ENCODE measurements around the gene ITGAD. TPM values are rescaled to one million over a fixed set of nuclear protein-coding genes. Genes with fewer than 3 reads are reported as not detected.

ITGAD gene
- total and polyA plus RNA-seq, 2 donors from 2014 or later = 0.13 TPM; not detected in 1

GRCh38 chr16:31423801-31424200 is 30.7 kb downstream of the ITGAD start:
- intact Hi-C loops (cut with DNase I) = no loop called here
- FAIRE-seq = no peak
- TF ChIP-seq CTCF (IDR thresholded peaks at IDR 0.05; ENCODE audit: borderline replicate concordance, extremely low read depth, insufficient read depth) = no peak

DNA sequence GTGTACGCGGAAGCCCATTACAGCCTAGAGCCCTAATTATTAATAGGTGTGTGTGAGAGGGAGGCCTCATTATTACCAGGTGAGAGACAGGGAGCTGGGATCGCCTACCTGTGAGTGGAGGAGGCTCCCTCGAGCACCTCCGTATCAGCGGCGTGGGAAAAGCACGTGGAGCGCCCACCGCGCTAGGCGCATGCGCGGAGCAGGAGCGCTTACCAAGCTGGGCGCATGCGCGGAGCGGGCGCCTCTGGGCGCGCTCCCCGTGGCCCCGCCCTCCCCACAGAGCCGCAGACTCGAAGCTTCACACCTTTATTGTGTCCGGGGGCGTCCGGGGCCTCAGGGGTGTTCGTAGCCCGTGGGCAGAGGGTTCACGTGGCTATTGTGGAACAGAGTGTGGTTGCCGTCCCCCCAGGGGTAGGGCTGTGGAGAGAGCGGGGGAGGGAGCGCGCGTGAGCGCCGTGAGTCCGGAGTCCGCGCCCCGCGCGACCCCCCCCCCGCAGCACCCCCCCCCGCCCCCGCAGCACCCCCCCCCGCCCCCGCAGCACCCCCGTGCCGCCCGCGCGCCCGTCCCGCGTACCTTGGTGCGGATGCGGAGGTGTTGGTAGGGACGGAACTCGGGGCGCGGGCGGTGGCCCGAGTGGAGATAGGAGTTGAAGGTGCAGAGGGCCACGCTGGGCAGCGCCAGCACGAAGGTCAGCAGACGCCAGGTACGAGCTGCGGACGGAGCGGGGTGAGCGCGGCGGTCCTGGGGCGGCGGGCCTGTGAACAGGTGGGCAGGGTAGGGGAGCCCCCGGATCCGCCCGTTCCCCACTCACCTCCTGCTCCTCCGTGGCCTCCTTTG is 34.5 kb downstream of the ITGAD start:
- no peak for TF ChIP-seq CTCF (IDR thresholded peaks at IDR 0.05; ENCODE audit: borderline replicate concordance, extremely low read depth, insufficient read depth)
- Histone ChIP-seq H3K9me3 (ENCODE audit: control insufficient read depth in 2 of 3, insufficient read depth in 1 of 3, low read length in 3 of 3) (no peaks in the 10 kb centered on the region), H3K4me1 (ENCODE audit: control insufficient read depth in 2 of 3, insufficient read depth in 2 of 3, low read depth in 1 of 3, low read length in 3 of 3) (peaks cover 0 to 2% (median 0%) of the 10 kb centered on the region in 3 donors), H3K36me3 (ENCODE audit: control insufficient read depth in 2 of 3, insufficient read depth in 3 of 3, low read length in 3 of 3) (no peaks in the 10 kb centered on the region), H3K9ac (ENCODE audit: low read length in 3 of 3) (no peak overlapping the region), H3K27ac (ENCODE audit: low read depth in 2 of 2, low read length in 2 of 2) (no peak overlapping the region), H3K27me3 (ENCODE audit: control insufficient read depth, insufficient read depth, low read length) (no peaks in the 10 kb centered on the region), H3K4me3 (ENCODE audit: low read length in 3 of 3) (peak overlapping the region in 2 of 3 donors; percentile 24 to 29)
- DNase-seq (peak; percentile 67 to 86 (median 82)), FAIRE-seq (no peak)
- intact Hi-C loops (cut with DNase I) = no loop called here

More at GRCh38 chr16:31423801-31424200, 30.7 kb downstream of the ITGAD start:
- H3K4me1 ChIP-seq (ENCODE audit: control insufficient read depth in 2 of 3, insufficient read depth in 2 of 3, low read depth in 1 of 3, low read length in 3 of 3) = peaks cover 0 to 2% (median 0%) of the 10 kb centered on the region in 3 donors
- no peak overlapping the region for H3K9ac ChIP-seq (ENCODE audit: low read length in 3 of 3)
- no peaks in the 10 kb centered on the region for H3K27me3 ChIP-seq (ENCODE audit: control insufficient read depth, insufficient read depth, low read length)
- H3K4me3 ChIP-seq (ENCODE audit: low read length in 3 of 3) = no peak overlapping the region
- no peaks in the 10 kb centered on the region for H3K9me3 ChIP-seq (ENCODE audit: control insufficient read depth in 2 of 3, insufficient read depth in 1 of 3, low read length in 3 of 3)
- H3K27ac ChIP-seq (ENCODE audit: low read depth in 2 of 2, low read length in 2 of 2) = no peak overlapping the region
- no peaks in the 10 kb centered on the region for H3K36me3 ChIP-seq (ENCODE audit: control insufficient read depth in 2 of 3, insufficient read depth in 3 of 3, low read length in 3 of 3)
- no peak for DNase-seq

DNA sequence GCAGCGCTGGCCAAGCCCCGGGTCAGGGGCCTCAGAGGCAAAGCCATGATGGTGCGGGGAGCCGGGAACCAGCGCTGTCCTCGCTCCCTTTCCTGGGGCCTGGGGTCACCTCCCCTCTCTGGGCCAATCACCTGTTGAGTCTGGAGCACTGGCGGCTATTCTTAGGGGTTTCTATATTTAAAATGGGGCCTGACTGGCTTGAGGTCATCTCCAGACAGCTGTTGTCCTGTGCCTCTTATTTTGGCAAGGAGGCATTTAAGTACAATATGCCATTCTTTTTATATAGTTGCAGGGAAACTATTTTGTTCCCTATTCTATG is 35.1 kb downstream of the ITGAD start, which contains the start of gene COX6A2:
TSS of gene COX6A2 (minus strand) at position 82 of the 319 bp plus-strand sequence. CDS start at position 47, 35 bp downstream.
- no peaks in the 10 kb centered on the region for H3K36me3 ChIP-seq (ENCODE audit: control insufficient read depth in 2 of 3, insufficient read depth in 3 of 3, low read length in 3 of 3)
- no peaks in the 10 kb centered on the region for H3K9me3 ChIP-seq (ENCODE audit: control insufficient read depth in 2 of 3, insufficient read depth in 1 of 3, low read length in 3 of 3)
- intact Hi-C loops (cut with DNase I) = no loop called here
- FAIRE-seq = no peak
- peaks cover 0 to 2% (median 0%) of the 10 kb centered on the region in 3 donors for H3K4me1 ChIP-seq (ENCODE audit: control insufficient read depth in 2 of 3, insufficient read depth in 2 of 3, low read depth in 1 of 3, low read length in 3 of 3)
- H3K4me3 ChIP-seq (ENCODE audit: low read length in 3 of 3) = peak within 1 kb of the TSS in 2 of 3 donors; percentile 24 to 29
- H3K9ac ChIP-seq (ENCODE audit: low read length in 3 of 3) = no peak within 1 kb of the TSS
- no peaks in the 10 kb centered on the region for H3K27me3 ChIP-seq (ENCODE audit: control insufficient read depth, insufficient read depth, low read length)
- TF ChIP-seq CTCF (IDR thresholded peaks at IDR 0.05; ENCODE audit: borderline replicate concordance, extremely low read depth, insufficient read depth) = no peak
- no peak within 1 kb of the TSS for H3K27ac ChIP-seq (ENCODE audit: low read depth in 2 of 2, low read length in 2 of 2)
- DNase-seq = no peak

Data from kidney (tissue), 14 donors.